Loucy (cell line): ENCODE data around the gene ZC2HC1B.

Source experiments
- EZH2phosphoT487 ChIP-seq: fragments of 200-600 bp; IDR thresholded peaks from 2 replicates; pipeline ENCODE4 v1.6.1; 2018; ENCODE audit warnings: antibody characterized with exemption, mild to moderate bottlenecking, moderate library complexity, borderline replicate concordance
- TF ChIP-seq, protein P1 (sequence below): fragments of 200-600 bp; sonication (generic); conservative IDR thresholded peaks from 2 replicates; pipeline ENCODE4 v1.5.1; 2014; ENCODE audit warnings: mild to moderate bottlenecking, antibody characterized with exemption, low read length

DNA sequence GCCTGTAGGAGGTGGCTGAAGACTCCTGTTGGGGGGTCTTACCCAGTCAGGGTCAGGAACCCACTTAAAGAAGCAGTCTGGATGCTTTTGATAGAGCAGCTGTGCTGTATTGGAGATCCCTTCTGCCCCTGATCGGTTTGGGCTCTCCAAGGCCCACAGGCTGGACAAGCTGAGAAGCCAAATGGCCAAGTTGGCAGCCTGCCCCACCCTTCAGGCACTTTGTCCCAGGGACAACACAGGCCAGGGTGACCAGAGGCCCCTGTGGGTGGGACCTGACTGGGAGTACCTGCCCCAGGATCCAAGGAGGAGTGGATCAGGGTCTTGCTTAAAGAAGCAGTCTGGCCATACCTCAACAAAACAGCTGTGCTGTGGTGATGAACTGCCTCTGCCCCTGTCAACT is 48.4 kb downstream of the ZC2HC1B start:
- TF ChIP-seq, protein P1, sequence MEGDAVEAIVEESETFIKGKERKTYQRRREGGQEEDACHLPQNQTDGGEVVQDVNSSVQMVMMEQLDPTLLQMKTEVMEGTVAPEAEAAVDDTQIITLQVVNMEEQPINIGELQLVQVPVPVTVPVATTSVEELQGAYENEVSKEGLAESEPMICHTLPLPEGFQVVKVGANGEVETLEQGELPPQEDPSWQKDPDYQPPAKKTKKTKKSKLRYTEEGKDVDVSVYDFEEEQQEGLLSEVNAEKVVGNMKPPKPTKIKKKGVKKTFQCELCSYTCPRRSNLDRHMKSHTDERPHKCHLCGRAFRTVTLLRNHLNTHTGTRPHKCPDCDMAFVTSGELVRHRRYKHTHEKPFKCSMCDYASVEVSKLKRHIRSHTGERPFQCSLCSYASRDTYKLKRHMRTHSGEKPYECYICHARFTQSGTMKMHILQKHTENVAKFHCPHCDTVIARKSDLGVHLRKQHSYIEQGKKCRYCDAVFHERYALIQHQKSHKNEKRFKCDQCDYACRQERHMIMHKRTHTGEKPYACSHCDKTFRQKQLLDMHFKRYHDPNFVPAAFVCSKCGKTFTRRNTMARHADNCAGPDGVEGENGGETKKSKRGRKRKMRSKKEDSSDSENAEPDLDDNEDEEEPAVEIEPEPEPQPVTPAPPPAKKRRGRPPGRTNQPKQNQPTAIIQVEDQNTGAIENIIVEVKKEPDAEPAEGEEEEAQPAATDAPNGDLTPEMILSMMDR, result no peak
- no peak for TF ChIP-seq EZH2phosphoT487
